H7 (cell line): ENCODE results near the gene LLGL2. TPM values are rescaled to one million over a fixed set of nuclear protein-coding genes. Genes with fewer than 3 reads are reported as not detected.
A peak's percentile ranks its signal among the peaks of the same experiment; 100 is the strongest.

ENCODE experiments used
- DNase-seq: peaks from one replicate; pipeline ENCODE4 v3.0.0; 2012
- H3K27me3 ChIP-seq: 2 replicates; pipeline ENCODE4 v1.6.0; 2011; ENCODE audit warnings: mild to moderate bottlenecking, low read length; ENCODE audit not compliant: control insufficient read depth, insufficient read depth
- H3K36me3 ChIP-seq: replicated peaks from 2 replicates; pipeline ENCODE4 v1.5.1; 2011; ENCODE audit warnings: low read length; ENCODE audit not compliant: control insufficient read depth, insufficient read depth
- H3K4me3 ChIP-seq: 2 replicates; pipeline ENCODE4 v1.5.1; 2011; ENCODE audit warnings: low read depth, mild to moderate bottlenecking, control low read depth, low read length, moderate library complexity; ENCODE audit not compliant: insufficient read depth
- total RNA-seq: library from RNA; depleted of rRNA; stranded (reverse); fragments of >200 nt; shearing (Covaris generic); gene quantifications from 2 replicates; pipeline ENCODE4 v1.2.3, GENCODE V29; 2014

The LLGL2 gene
- total RNA-seq, 1 experiment from 2014 or later = 41.5 TPM

DNA sequence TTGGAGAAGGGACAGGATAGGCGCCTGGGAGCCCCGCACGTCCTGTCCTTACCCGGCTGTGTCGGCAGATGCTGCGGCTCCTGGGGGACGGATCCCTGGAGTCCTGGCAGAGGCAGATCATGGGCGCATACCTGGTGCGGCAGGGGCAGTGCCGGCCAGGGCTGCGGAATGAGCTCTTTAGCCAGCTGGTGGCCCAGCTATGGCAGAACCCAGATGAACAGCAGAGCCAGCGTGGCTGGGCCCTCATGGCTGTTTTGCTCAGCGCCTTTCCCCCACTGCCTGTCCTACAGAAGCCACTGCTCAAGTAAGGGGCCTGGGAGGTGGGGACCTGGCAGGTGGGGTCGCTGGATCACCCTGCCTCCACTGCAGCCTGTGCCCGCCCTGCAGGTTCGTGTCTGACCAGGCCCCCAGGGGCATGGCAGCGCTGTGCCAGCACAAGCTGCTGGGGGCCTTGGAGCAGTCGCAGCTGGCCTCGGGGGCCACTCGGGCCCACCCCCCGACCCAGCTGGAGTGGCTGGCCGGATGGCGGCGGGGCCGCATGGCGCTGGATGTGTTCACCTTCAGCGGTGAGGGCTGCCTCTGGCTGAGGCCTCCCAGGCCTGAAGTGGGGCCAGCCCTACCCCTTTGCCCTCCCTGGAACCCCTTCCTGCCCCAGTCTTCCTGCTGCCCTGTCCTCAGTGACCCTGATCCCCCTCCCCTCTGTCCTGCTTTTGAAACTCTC is 87.6 kb downstream of the LLGL2 start:
- no peak overlapping the region for H3K4me3 ChIP-seq
- H3K27me3 ChIP-seq = no peaks in the 10 kb centered on the region
- peak; percentile 66 for DNase-seq
- H3K36me3 ChIP-seq = no peaks in the 10 kb centered on the region

DNA sequence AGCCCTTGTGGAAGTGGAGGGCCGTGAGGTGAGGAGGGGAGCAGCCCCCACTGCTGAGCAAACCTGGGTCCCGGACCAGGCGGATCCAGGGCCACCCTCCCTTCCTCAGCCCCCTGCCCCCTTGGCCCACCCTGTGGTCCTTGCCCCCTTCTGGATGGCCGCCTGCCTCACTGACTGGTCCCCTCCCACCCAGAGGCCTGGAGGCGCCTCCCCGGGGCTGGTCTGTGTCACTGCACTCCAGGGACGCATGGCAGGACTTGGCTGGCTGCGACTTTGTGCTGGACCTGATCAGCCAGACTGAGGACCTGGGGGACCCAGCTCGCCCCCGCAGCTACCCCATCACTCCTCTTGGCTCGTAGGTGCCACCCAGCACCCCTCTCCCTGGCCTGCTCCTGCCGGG is 88.5 kb downstream of the LLGL2 start:
- DNase-seq = peak; percentile 93
- no peaks in the 10 kb centered on the region for H3K36me3 ChIP-seq
- no peaks in the 10 kb centered on the region for H3K27me3 ChIP-seq
- H3K4me3 ChIP-seq = no peak overlapping the region

DNA sequence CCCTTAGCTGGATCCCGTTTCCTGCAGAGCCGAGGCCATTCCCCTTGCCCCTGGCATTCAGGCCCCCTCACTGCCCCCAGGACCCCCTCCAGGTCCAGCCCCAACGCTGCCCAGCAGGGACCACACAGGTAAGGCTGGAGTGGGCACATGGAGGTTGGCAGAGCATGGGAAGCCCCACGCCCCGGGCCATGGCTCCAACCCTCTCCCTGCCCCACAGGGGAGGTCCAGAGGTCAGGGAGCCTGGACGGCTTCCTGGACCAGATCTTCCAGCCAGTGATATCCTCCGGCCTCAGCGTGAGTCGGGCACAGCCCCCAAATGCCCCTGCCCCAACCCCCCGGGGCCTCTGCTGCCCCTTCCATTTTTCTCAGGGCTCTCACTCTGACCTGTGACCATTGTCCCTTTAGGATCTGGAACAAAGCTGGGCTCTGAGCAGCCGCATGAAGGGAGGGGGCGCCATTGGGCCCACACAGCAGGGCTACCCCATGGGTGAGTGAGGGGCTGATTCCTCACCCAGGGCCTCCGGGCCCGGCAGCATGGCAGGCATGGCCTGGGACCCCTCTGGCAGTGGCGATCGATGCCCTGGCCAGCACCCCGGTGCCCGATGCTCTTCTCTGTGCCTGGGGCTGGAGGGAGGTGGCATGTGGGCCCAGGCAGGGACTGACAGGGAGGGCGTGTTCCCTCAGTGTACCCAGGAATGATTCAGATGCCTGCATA is 89.2 kb downstream of the LLGL2 start:
- Histone ChIP-seq H3K36me3 (no peaks in the 10 kb centered on the region), H3K27me3 (no peaks in the 10 kb centered on the region), H3K4me3 (no peak overlapping the region)
- DNase-seq = peak; percentile 76

DNA sequence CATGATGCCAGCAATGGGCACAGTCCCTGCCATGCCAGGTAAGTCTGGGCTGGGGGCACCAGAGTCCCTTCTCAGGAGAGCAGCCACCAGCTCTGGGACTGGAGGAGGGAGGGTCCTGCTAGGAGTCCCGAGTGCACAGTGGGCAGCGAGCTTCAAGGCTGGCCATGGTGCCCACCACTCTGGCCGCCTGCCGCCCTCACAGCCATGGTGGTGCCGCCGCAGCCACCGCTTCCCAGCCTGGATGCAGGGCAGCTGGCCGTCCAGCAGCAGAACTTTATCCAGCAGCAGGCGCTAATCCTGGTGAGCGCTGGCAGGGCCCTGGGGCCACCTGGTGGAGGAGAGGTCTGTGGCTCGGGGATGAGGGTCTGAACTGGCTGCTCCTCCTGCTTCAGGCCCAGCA is 89.8 kb downstream of the LLGL2 start:
- Histone ChIP-seq H3K4me3 (no peak overlapping the region), H3K27me3 (no peaks in the 10 kb centered on the region), H3K36me3 (no peaks in the 10 kb centered on the region)
- DNase-seq = peak; percentile 78

DNA sequence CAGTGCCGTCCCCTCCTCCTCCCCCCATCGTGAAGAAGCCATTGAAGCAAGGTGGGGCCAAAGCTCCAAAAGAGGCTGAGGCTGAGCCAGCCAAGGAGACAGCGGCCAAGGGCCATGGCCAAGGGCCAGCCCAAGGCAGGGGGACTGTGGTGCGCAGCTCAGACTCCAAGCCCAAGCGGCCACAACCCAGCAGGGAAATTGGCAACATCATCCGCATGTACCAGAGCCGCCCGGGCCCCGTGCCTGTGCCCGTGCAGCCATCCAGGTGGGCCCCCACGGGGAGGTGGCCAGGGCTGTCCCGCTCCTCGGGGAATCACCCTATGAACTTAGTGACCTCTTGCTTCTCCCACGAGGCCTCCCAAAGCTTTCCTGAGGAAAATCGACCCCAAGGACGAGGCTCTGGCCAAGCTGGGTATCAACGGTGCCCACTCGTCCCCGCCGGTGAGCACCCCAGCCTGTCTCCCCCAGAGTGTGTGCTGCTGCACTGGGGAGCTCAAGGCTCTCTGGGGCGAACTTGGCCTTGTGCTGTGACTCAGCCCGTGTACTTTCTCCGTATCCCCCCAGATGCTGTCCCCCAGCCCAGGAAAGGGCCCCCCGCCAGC is 91.1 kb downstream of the LLGL2 start:
- H3K4me3 ChIP-seq = no peak overlapping the region

DNA sequence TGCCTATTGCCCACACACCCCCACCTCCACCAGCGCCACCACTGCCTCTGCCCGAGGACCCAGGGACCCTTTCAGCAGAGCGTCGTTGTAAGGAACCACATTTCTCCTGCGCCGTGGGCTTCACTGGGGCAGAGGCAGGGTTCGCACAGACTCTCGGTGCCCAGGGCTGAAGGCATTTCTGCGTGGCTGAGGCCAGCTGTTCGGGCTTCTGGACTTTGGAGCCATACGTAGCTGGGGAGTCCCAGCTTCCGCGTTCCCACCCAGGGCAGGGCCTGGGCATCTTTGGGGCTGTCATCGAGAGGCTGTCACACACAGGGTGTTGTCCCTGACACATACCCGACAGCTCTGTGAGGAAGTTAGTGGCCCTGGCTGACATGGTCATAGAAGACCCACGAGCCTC is 91.7 kb downstream of the LLGL2 start:
- no peak for DNase-seq
- Histone ChIP-seq H3K36me3 (no peaks in the 10 kb centered on the region), H3K27me3 (no peaks in the 10 kb centered on the region), H3K4me3 (no peak overlapping the region)

More for the DNA sequence above, 91.1 kb downstream of the LLGL2 start:
- Histone ChIP-seq H3K36me3 (no peaks in the 10 kb centered on the region), H3K27me3 (no peaks in the 10 kb centered on the region)
- DNase-seq = no peak

DNA sequence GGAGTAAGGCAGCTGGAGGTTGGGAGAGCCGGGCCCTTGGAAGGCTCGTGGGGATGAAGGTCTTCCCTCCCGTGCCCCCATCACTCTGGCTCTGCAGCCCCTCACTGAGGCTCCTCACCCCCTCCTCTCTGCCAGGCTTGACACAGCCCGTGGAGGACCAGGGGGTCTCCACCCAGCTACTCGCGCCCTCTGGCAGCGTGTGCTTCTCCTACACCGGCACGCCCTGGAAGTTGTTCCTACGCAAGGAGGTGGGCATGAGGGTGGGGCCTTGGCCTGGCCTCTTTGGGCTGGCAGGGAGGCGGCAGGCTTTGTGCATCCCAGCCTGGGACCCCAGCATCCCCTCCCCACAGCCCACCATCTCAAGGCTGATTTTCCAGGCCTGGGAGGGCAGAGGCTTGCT is 92.2 kb downstream of the LLGL2 start:
- Histone ChIP-seq H3K27me3 (no peaks in the 10 kb centered on the region), H3K4me3 (no peak overlapping the region), H3K36me3 (no peaks in the 10 kb centered on the region)
- no peak for DNase-seq

DNA sequence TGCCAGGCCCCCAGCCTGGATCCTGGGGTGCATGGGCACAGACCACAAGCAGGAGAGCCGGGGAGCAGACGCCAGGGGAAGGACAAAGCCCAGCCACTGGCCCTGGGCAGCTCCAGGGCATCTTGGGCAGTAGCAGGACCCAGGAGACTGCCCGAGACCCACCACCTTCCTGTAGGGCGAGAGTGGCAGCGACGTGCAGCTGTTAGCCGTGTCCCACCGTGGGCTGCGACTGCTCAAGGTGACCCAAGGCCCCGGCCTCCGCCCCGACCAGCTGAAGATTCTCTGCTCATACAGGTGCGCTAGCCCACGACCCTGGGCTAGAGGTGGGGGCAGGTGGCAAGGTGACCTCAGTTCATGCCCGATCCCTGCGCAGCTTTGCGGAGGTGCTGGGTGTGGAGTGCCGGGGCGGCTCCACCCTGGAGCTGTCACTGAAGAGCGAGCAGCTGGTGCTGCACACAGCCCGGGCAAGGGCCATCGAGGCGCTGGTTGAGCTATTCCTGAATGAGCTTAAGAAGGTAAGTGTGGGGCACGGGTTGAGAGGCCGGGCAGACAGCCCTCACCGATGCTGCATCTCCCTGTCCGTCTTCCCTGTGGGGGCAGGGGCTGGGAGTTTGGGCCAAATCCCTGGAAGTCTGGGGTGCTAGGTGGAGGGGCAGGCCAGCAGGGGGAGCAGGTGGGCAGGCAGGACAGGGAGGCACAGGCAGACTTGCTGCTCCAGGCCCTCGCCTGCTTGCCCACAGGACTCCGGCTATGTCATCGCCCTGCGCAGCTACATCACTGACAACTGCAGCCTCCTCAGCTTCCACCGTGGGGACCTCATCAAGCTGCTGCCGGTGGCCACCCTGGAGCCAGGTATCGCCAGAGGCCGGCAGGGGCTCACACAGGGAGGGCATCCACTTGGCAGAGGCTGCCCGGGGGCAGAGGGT is 94.3 kb downstream of the LLGL2 start:
- peak; percentile 95 for DNase-seq
- Histone ChIP-seq H3K36me3 (no peaks in the 10 kb centered on the region), H3K4me3 (no peak overlapping the region), H3K27me3 (no peaks in the 10 kb centered on the region)

DNA sequence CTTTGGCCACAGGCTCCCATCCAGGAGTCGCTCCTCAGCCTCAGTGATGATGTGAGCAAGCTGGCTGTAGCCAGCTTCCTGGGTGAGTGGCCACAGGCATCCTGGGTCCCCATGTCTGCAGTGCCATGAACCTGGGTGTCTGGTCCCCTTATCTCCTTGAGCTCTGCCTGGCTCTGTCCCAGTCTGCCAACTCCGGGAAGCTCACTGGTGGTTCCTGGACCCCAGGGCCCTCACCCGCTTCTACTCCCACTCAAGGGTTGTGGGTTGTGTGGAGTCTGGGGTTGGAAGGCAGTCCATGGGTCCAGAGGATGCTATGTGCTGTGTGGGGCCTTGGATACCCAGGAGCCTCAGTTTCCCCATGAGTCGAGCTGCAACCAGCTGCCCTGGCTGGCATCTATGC is 96.0 kb downstream of the LLGL2 start:
- Histone ChIP-seq H3K4me3 (no peak overlapping the region), H3K36me3 (no peaks in the 10 kb centered on the region), H3K27me3 (no peaks in the 10 kb centered on the region)
- DNase-seq = no peak

DNA sequence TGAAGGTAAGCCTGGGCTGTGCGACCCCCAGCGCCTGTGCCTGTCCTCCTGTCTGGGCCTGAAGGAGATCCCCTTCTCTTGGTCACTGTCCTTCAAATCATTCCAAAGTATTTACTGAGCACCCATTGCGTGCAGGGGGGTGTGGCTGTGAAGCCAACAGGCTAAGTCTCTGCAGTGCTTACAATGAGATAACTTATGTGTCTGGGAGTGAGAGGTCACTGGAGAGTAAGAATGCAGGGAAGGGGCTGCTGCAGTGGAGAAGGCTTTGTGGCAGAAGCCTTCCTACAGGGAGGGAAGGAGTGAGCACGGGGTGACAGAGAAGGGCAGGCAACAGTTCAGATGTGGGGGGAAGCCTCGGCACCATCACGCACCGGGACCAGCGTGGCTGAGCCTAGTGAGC is 96.6 kb downstream of the LLGL2 start:
- no peak for DNase-seq
- H3K27me3 ChIP-seq = no peaks in the 10 kb centered on the region
- H3K4me3 ChIP-seq = no peak overlapping the region
- H3K36me3 ChIP-seq = no peaks in the 10 kb centered on the region

DNA sequence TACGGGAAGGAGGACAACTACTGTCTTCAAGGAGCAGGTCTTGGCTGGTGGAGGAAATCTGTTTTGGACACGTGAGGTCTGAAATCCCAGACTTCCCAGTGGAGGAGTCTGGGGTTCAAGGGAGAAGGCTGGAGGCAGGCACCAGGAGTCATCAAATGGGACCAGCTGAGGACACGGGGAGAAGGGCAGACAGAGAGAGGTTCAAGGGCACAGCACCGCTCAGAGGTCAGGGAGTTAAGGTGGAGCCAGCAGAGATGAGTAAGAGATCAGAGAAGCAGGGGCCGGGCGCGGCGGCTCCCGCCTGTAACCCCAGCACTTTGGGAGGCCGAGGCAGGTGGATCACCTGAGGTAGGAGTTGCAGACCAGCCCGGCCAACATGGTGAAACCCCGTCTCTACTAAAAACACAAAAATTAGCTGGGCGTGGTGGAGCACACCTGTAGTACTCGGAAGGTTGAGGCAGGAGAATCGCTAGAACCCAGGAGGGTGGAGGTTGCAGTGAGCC is 97.3 kb downstream of the LLGL2 start:
- Histone ChIP-seq H3K4me3 (no peak overlapping the region), H3K36me3 (no peaks in the 10 kb centered on the region), H3K27me3 (no peaks in the 10 kb centered on the region)
- DNase-seq = no peak

DNA sequence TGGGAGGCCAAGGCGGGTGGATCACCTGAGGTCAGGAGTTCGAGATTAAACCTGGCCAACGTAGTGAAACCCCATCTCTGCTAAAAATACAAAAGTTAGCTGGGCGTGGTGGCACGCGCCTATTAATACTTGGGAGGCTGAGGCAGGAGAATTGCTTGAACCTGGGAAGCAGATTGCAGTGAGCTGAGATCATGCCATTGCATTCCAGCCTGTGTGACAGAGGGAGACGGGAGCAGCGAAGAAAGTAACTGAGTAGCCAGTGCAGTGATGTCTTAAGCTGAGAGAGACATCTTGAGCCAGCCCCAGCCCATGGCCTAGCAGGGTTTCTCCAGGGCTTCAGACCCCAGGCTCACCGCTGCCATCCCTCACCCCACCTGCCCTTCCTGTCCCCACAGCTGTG is 97.9 kb downstream of the LLGL2 start:
- no peaks in the 10 kb centered on the region for H3K27me3 ChIP-seq
- no peaks in the 10 kb centered on the region; the same call in 1 of the 2 replicates for H3K36me3 ChIP-seq
- no peak for DNase-seq
- H3K4me3 ChIP-seq = no peak overlapping the region

DNA sequence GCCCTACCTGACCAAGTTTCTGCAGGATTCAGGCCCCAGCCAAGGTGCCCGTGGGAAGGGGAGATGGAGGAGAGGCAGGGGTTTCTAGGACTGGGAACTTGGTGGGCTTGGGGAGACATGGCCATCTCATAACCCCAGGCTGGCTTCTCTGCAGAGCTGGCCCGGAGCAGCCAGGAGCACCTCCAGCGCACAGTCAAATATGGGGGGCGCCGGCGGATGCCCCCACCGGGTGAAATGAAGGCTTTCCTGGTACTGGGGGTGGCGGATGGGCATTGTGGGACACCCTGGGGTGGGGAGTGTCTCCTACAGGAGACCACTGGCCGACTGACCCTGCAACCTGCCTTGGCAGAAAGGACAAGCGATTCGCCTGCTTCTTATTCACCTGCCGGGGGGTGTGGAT is 98.5 kb downstream of the LLGL2 start:
- Histone ChIP-seq H3K27me3 (no peaks in the 10 kb centered on the region), H3K4me3 (no peak overlapping the region), H3K36me3 (no peaks in the 10 kb centered on the region; the same call in none of the 2 replicates)
- DNase-seq = no peak
